GM20000 (cell line): ENCODE measurements around the gene NAALADL2.
"Not testable (repeated sequence)": the region's sequence is repeated elsewhere in the genome, so short reads cannot be mapped to it uniquely, and the experiment has no call there.

Experiments used
- DNase-seq: peaks from one replicate; pipeline ENCODE4 v3.0.0; 2012; ENCODE audit warnings: low spot score
- CTCF ChIP-seq: IDR thresholded peaks from 2 replicates; pipeline ENCODE4 v1.5.1; 2012; ENCODE audit warnings: mild to moderate bottlenecking, control low read depth; ENCODE audit errors: extremely low read depth, missing control alignments

NAALADL2 gene

DNA sequence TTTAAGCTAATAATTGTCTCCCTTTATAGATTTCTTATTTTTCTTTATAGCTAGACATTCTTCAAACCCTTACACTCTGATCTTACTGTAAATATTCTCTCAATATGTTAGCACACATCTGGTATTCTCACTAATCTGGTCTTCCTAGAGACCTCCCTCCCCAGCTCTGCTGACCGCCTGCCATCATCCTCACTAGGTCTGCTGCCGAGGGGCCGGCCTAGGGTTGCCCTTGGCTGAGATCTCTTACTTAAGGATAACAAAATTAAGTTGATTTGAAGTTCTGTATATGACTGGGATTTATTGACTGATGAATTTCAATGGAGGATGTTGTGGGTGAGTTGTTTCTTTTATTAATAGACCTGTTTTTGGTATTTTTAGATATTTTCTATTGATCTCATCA is 586.6 kb downstream of the NAALADL2 start:
- no peak for TF ChIP-seq CTCF
- no peak for DNase-seq

GRCh38 chr3:175447521-175447920 is 588.4 kb downstream of the NAALADL2 start:
- TF ChIP-seq CTCF, result no peak
- no peak for DNase-seq

DNA sequence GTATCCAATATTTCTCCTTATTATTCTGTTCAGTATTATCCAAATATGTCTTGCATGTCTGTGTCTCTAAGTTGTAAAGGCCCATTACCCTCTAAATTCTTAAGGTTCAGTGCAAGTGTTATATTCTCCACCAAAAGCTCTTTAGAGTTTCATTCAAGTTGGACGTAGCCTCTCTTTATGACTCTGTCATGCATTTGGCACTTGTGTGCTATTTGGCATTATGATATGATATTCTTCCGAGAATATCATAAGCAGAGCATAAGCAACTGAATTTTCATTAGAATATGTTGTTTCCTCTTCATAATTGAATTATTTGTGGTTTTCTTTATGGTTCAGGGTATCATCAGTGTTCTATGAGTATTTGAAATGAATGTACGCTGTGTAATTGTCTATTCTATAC is 594.2 kb downstream of the NAALADL2 start:
- no peak for TF ChIP-seq CTCF
- no peak for DNase-seq

DNA sequence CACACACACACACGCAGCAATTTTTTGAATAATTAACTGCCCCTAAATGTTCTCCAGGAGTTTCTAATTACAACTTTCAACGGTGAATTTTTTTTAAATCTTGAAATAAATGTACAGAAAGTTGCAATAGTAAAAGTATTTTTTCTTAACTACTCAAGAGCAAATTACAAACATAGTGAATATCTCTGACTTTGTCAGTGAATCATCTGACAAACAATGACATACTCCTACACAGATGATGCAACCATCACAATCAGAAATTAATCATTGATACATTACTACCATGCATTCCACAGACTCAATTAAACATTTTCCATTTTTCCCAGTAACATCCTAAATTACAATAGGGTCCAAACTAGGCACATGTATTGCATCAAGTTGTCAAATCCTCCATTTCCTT is 597.3 kb downstream of the NAALADL2 start:
- no peak for DNase-seq
- no peak for TF ChIP-seq CTCF

DNA sequence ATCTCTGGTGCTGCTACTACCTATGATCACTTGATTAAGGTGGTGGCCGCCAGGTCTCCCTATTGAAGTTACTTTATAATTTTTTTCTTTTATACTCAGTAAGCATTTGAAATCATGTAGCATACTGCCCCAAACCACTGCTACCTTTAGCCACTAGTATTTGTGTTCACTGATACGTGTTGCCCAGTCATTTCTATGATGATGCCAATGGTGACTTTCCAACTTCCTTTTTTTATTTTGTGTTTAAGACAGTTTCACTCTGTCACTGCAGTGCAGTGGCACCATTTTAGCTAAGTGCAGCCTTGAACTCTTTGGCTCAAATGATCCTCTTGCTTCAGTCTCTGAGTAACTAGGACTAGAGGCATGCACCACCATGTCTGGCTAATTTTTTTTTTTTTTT is 598.2 kb downstream of the NAALADL2 start:
- DNase-seq, result no peak
- TF ChIP-seq CTCF, result no peak

DNA sequence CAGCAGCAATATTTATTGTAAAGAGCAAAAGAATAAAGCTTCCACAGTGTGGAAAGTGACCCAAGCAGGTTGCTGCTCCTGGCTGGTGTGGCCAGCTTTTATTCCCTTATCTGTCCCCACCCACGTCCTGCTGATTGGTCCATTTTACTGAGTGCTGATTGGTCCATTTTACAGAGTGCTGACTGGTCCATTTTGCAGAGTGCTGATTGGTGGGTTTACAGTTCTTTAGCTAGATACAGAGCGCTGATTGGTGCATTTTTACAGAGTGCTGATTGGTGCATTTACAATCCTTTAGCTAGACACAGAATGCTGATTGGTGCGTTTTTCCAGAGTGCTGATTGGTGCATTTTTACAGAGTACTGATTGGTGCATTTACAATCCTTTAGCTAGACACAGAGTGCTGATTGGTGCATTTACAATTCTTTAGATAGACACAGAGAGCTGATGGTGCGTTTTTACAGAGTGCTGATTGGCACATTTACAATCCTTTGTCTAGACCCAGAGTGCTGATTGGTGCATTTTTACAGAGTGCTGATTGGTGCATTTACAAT is 601.8 kb downstream of the NAALADL2 start:
- DNase-seq, result not testable (repeated sequence)

DNA sequence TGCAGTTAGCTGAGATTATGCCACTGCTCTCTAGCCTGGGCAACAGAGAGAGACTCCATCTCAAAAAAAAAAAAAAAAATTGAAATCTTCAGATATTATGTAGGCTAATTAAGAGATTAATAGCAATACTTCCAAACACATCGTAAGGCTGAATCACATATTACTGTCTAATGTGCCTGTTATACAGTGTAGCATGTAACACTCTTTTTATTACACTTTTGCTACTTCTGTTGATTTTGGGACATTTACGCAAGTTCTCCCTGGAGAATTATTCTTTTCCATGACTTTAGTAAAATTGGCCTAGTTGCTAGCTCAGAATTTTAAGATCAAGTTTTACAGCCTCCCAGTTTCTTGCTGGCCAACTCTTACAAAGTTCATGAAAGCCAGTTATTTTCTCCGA is 605.2 kb downstream of the NAALADL2 start:
- no peak for DNase-seq

More for the DNA sequence above, 605.2 kb downstream of the NAALADL2 start:
- no peak for TF ChIP-seq CTCF
